ENCODE results near the gene POLR3GL.
"Not testable (repeated sequence)": the region's sequence is repeated elsewhere in the genome, so short reads cannot be mapped to it uniquely, and the experiment has no call there.

POLR3GL gene

DNA sequence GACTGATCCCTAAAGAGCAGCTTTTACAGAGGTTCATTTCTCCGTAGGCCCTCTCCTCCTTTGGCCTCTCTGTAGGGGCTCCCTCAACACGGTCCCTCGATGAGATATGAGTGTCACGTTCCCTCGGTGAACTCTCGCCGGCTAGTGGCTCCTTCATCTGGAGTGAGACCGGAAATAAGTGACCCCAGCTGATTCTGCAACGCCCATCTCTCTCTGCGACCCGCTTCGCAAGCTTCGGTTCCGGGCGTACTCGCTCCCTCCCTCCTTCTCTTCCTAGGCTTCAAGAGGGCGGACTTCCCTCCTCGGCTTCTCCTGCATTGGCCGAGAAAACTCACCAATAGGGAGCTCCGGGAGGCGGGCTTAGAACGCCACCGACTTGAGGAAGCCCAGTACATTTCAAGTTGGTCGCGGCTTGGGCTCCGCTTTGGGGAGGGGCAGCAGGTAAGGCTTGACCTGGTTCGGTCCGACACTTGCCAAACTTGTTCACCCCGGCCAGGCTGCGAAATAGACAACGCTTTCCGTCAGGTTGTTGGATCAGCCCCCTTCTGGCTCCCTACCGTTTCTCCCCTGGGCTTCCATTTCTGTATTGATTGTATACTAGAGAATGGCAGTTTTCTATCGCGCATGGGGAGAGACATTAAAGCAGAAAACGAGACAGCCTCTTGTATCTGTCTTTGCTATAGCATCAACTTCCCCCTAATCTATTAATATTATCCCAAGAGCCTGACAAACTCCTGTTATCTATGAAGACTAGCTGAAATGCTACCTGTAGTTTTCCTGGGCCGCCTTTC lies at the start of gene POLR3GL, which contains the start of gene ANKRD34A:
Gene POLR3GL, plus strand, starts transcription at position 363 of the 791 bp plus-strand sequence. CDS start 10,176 bp downstream, outside the sequence.
Gene ANKRD34A, minus strand, starts transcription at position 248 of the 791 bp plus-strand sequence. CDS start 2,816 bp downstream, outside the sequence.
- DNase-seq: peak; percentile 93

DNA sequence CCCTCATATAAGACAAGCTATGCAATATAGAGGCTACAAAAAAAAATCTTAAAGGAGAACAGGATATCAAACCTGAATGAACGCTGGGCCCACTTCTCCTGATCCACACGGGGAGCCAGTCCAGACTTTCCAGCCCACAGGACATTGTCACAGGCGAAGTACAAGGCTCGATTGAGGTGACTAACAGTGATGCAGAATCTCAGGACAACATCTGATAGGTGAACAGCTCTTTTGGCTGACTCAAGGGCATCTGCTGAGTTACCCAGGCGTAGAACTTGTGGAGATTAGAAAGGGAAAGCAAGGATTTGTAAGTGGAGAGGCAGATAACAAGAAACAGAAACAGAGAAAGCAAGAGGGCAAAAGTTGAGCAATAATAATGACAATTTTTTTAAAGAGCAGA lies 47.7 kb upstream of the POLR3GL start:
- no peak for DNase-seq

DNA sequence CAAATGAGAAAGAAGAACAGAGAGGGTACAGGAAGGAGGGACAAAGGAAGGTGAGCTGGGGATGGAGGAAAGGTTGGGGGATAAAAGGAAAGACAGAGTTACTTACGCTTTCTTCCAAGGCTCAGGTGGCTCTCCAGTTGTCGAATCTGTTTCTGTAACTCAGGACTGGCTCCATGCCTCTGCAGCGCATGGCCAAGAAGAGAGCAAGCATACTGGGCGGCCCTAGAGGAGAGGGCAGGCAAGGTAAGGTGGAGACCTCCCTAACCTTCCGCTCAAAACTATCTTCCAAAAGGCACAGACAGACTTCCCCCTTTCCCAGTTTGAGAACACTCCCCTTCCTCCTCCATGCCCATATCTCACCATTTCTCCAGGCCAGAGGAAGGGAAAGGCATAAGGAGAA lies 46.9 kb upstream of the POLR3GL start:
- DNase-seq: no peak

- DNase-seq: peak; percentile 95
Observed at GRCh38 chr1:145918144-145918991, 46.1 kb upstream of the POLR3GL start, which contains the start of gene PEX11B. Gene PEX11B (minus strand): TSS chr1:145918717. CDS start chr1:145918688, 29 bp downstream.

- peak; percentile 17 for DNase-seq
Observed at GRCh38 chr1:145918992-145919939, 45.2 kb upstream of the POLR3GL start.

DNA sequence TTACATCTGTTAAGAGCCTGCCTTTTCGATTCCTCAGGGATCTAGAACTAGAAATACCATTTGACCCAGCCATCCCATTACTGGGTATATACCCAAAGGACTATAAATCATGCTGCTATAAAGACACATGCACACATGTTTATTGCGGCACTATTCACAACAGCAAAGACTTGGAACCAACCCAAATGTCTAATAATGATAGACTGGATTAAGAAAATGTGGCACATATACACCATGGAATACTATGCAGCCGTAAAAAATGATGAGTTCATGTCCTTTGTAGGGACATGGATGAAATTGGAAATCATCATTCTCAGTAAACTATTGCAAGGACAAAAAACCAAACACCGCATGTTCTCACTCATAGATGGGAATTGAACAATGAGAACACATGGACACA lies 44.2 kb upstream of the POLR3GL start:
- DNase-seq: not testable (repeated sequence)

DNA sequence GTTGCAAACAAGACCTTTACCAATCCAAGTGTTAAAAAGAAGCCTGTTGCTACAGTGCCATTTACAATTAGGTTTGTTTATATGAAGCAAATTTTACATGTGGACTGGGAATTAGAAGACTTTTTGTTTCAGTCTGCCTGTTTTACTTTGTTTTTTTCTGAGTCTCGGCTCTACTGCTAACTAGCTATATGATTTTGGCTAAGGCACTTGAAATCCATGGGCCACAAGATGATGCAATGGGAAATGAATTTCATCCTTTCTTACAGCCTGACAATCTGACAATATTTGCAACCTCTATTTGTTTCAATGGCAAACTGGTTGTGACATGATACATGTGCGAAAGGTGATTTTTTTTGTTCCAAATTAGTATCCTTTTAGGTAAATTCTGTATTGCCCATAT lies 42.2 kb upstream of the POLR3GL start:
- no peak for DNase-seq

DNA sequence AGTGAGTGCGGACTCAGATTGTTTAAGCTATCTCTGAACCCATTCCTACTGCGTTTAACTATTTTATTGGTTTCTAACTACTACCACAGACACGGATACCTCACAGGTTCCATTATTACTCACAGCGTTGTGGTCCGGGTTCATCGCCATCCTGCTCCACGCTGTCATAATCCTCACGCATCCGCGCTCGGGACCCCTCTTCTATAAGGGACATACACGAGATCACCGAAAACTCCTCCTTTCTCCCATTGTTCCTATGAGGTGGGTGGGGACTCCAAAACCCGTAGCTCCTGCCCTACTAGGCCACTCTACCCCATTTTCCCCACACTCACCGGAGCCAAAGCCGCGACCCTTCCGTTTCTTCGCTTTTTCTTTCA lies 37.8 kb upstream of the POLR3GL start:
- DNase-seq: peak; percentile 70

DNA sequence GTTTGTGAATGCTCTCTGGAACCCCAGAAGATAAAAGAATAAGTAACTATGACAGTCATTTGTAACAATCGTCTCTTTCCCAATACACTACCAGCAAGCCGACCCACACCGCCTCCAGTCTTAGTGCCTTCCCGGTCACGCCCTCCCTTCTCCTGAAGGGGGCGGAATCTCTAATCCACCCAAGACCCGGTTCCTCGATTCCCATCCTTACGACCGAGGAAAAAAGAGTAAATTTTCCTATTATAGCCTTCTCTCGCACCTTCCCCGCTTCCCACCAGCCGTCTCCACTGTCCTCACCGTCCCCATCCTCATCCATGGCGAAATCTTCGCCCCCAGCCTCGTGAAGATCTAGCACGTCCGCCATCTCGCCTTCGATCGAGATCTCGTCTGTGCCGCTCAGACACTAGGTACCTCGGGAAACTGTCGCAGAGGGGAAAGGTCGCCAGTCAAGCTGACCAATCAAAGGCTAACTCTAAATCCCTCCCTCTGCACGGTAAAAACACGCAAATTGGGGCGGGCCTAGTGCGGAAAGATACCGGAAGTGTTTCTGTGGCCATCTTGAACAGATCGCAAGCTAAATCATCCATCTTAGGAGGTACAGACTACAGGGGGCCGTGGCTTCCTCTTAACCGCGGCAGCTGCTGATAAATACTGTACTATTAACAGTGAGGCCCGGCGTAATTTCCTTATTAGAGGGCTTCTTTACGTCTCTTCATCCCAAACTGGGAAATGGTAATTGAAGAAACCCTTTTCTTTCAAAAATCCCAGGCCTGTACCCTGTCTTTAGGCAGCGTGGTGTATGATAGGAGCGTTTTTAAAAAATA lies 37.2 kb upstream of the POLR3GL start, which contains the start of gene RBM8A:
Gene RBM8A, minus strand, starts transcription at position 422 of the 824 bp plus-strand sequence. Its CDS starts 58 bp downstream, at position 364.
- DNase-seq: peak; percentile 95

DNA sequence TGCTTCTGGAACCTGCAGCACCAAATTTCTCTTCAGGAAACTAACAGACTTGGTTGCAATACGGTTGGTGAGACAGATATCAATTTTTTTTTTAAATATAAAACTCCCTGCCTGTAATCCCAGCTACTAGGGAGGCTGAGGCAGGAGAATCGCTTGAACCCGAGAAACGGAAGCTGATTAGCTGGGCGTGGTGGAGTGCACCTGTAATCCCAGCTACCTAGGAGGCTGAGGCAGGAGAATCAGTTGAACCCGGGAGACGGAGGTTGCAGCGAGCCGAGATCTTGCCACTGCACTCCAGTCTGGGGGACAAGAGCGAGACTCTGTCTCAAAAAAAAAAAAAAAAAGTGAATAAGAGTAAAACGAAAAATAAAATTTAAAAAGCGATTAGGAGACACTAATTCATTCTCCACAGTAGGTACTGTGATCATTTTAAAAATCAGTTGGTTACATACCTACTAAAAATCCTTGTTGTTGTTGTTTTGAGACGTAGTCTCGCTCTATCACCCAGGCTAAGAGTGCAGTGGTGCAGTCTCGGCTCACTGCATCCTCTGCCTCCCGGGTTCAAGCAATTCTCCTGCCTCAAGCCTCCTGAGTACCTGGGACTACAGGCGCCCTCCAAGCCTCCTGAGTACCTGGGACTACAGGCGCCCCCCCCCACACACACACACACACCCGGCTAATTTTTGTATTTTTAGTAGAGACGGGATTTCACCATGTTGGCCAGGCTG lies 36.4 kb upstream of the POLR3GL start:
- DNase-seq: peak; percentile 9

GRCh38 chr1:145932522-145933009 lies 31.9 kb upstream of the POLR3GL start:
- DNase-seq: peak; percentile 26

- DNase-seq: no peak
Observed at GRCh38 chr1:145935708-145936107, 28.8 kb upstream of the POLR3GL start.

- DNase-seq: no peak
Observed at GRCh38 chr1:145936247-145936646, 28.2 kb upstream of the POLR3GL start.

DNA sequence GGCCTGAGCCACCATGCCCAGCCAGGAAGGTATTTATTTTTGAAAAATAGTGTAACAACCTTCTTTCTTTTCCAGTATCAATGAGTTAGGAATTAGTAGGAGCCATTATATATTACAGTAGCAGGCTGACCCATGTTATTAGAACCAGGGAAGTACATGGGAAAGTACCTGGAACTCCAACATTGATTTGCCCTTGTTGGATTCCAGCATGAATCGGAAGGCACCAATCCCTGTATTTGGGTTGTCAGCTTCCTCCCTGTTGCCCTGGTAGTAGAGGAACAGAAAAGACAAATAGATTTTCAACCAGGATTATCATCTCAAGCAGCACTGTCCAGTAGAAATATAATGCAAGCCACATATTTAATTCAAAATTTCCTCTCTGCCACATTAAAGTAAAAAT lies 27.1 kb upstream of the POLR3GL start:
- DNase-seq: no peak

DNA sequence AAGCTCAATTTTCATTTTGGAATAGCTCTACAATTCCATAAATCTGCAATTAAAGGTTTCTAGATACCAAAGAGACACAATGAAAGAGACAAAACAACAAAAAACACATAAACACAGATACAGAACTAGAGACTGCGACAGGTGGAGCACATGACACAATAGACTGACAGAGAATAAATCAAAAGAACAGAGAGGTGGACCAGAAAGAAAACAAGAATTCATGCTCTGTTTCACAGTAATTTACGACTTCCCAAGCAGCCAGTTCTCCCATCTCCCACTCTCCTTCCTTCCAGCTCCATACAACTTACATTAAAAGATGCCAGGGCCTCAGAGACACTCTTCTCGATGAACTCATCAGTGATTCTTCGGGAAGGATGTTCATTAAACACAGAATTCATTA lies 22.1 kb upstream of the POLR3GL start:
- no peak for DNase-seq

- no peak for DNase-seq
Observed at GRCh38 chr1:145942871-145943270, 21.6 kb upstream of the POLR3GL start.

DNA sequence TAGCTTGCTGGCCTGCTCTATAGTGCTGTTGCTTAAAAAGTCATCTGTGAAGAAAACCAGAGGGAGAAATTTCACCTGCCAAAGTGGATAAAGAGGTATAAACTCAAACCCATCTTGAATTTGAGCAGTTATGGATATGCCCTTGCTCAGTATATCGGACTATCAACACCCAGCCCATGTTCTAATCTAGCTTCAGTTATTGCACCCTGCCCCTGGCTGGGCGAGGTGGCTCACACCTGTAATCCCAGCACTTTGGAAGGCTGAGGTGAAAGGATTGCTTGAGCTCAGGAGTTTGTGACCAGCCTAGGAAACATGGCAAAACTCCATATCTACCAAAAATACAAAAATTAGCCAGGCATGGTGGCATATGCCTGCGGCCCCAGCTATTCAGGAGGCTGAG lies 20.0 kb upstream of the POLR3GL start:
- no peak for DNase-seq

GRCh38 chr1:145946477-145946986 lies 18.0 kb upstream of the POLR3GL start:
- DNase-seq: no peak

DNA sequence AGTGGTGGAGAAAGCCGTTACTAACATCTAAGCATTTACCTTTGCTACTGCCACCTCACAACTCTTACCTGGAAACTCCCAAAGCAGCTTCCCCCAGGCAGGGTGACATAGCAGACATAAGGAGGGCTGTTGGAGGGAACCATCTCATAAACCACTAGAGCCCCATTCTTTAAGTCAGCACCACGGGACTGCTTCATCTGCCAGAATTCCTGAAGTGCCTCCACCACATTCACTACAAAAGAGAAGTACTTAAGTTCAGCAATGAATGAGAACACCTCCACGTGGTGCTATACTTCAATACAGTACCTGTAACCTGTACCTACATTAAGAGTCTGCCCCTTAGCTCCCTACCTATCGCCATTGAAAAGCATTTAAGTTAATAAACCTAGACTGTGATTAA lies 16.9 kb upstream of the POLR3GL start:
- DNase-seq: no peak

DNA sequence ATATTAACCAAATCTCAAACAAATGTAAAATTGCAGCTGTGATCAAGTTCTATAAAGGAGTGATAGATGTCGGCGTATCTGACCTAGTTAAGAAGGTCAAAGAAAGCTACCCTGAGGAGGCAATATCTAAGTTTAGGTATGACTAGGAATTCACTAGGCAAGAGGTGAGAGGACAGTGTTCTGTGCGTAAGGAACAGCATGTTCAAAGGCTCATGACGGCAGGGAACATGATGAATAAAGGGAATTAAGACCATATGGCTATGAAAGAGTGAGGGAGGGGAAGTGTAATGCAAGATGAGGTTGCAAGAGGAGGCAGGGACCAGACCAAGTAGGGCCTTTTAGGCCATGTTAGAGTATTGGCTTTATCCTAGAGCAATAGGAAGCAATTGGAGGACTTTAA lies 15.3 kb upstream of the POLR3GL start:
- DNase-seq: no peak
